GM21423 (cell line): ENCODE data around the gene EFNA2.
"Not testable (repeated sequence)": the region's sequence is repeated elsewhere in the genome, so short reads cannot be mapped to it uniquely, and the experiment has no call there.

Experiments used
- ATAC-seq: cut with Tn5 transposase; IDR thresholded peaks from one replicate; pipeline ENCODE4 v1.9.1; 2021; ENCODE audit warnings: mild to moderate bottlenecking, moderate library complexity; ENCODE audit not compliant: unreplicated experiment

EFNA2 gene

DNA sequence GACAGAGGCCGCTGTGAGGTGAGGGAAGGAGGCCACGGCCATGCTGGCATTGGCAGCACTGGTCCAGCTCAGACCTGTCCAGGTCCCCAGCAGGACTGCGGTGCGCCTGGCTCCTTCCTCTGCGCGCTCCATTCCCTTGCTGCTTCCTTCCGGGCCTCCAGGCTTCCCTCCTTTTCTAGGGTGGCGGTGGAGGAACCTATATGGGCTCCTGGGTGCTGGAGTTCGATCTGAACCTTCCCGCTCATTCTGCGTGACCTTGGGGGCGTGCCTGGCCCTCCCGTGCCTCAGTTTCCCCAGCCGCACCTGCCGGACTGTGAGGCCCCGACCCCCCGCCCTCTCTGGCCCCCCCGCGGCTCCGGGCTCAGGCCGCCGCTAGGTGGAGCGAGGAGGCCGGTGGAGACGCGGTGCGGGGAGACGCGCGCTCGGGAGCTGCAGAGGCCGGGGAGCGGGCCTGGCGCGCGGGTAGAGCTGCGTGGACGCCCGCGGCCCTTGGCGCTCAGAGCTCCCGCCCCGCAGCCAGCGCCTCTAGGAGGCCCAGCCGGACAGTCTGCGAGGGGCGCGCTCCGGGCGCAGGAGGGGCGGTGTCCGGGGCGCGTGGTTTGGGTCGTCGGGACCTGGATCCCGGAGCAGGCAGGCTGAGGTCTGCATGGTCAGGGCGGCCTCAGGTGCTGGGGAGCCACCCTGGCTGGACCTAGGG, 29.9 kb downstream of the EFNA2 start:
- ATAC-seq = no peak

- ATAC-seq = no peak
Measured at GRCh38 chr19:1316466-1316865, 30.8 kb downstream of the EFNA2 start.

DNA sequence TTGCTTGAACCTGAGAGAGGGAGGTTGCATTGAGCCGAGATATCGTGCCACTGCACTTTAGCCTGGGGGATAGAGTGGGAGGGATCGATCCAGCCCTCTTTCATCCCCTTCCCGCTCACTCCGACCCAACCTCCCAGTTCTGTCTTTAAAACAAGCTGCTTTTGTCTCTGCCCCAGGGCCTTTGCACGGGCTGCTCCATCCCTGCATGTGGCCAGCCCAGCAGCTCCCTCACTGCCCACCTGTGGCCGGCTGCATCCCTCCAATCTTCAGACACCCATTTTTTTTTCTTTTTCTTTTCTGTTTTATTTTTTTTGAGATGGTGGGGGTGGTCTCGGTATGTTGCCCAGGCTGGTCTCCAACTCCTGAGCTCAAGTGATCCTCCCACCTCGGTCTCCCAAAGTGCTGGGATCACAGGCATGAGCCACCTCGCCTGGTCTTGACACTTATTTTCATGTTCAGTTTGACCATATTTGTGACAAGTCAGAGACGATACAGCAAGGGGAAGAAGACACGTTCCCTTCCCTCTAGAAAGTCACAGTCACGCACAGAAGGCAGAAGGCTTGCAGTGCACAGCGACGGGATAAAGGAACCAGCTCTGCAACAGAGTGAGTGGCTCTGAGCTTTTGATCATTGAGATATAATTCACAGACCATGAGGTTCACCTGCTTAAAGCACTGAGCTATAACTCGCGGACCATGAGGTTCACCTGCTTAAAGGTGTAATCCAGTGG, 31.8 kb downstream of the EFNA2 start:
- ATAC-seq = no peak

DNA sequence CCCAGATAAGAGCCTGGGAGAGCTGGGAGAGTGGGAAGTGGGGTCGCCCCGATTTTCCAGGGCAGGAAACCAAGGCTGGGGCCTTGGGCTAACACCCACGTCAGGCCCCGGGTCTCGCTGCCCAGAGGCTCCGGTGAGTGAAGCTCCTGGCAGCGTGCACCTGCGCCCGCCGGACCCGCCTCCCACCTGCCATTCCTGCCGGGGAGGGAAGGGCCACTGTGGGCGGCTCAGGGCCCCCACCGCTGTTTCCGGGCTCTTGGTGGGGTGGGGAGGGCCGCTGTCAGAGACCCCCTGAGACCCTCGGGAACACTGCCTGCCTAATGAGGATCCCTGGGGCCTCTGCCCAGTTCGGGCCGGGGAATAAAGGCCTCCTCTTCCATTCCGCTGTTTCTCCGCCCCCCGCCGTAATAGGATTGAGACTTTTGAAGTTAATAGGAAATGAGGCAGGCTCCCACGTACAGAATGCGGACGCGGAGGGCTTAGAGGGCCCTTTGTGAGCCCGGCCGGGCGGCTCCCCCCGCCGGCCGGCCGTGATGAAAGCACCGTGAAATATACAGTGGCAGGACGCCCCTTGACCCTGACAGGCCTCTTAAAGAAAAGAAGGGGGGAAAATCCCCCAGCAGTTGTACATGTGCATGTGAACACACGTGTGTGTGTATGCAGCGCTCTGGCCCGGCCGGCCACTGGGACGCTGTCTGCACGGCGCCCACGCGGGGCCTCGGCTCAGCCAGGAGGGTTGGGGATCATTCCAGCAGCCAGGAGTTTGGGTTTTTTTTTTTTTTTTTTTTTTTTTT, 33.2 kb downstream of the EFNA2 start:
- no peak for ATAC-seq

- not testable (repeated sequence) for ATAC-seq
Measured at GRCh38 chr19:1320282-1320650, 34.6 kb downstream of the EFNA2 start.

- no peak for ATAC-seq
Measured at GRCh38 chr19:1321539-1321938, 35.9 kb downstream of the EFNA2 start.

GRCh38 chr19:1322198-1322981, 36.7 kb downstream of the EFNA2 start:
- ATAC-seq = no peak

GRCh38 chr19:1324249-1324805, 38.7 kb downstream of the EFNA2 start:
- no peak for ATAC-seq

GRCh38 chr19:1324806-1325567, 39.3 kb downstream of the EFNA2 start:
- ATAC-seq = no peak

DNA sequence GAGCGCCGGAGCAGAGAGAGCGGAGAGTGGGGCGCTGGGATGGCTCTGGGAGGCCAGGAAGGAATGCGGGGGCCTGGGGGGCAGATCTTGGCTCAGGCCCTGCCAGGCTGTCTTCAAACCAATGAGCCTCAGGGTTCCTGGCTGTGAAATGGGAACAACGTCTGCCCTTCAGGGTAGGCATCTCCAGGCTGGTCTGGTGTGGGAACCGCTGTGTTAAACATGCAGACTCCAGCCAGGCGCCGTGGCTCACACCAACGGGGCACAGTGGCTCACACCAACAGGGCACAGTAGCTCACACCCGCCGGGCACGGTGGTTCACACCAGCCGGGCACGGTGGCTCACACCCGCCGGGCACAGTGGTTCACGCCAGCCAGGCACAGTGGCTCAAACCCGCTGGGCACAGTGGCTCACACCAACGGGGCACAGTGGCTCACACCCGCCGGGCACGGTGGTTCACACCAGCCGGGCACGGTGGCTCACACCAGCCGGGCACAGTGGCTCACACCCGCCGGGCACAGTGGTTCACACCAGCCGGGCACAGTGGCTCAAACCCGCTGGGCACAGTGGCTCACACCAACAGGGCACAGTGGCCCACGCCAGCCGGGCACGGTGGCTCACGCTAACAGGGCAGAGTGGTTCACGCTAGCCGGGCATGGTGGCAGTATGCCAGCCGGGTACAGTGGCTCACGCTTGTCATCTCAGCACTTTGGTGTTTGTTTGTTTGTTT, 40.1 kb downstream of the EFNA2 start:
- ATAC-seq = no peak

- no peak for ATAC-seq
Measured at GRCh38 chr19:1327125-1327524, 41.5 kb downstream of the EFNA2 start.

GRCh38 chr19:1332208-1332607, 46.5 kb downstream of the EFNA2 start:
- ATAC-seq = not testable (repeated sequence)

DNA sequence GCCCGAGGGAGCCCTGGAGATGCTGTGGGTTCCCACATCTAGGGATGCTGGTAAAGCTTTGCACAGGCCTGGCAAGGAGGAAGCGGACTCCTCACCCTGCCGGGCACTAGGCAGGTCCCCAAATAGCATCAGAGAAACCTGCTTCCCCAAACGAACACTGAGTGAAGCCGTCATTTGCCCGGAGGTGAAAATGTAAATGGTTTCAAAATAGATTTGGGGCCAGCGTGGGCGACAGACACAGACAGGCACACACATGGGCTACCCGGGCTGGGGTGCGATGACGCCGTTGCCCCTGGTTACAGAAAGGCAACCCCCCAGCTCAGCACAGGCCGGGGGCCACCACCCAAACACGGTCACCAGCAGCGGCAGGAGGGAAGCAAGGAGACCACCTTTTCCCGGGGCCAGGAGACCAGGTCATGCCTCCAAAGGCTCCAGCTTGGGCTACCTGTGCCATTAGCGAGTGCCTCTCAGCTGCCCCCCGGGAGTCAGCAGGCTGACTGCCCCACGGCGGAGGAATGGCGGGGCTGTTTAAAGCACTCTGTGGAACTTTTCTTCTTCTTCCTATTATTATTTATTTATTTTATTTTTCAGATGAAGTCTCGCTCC, 50.5 kb downstream of the EFNA2 start:
- ATAC-seq = no peak

DNA sequence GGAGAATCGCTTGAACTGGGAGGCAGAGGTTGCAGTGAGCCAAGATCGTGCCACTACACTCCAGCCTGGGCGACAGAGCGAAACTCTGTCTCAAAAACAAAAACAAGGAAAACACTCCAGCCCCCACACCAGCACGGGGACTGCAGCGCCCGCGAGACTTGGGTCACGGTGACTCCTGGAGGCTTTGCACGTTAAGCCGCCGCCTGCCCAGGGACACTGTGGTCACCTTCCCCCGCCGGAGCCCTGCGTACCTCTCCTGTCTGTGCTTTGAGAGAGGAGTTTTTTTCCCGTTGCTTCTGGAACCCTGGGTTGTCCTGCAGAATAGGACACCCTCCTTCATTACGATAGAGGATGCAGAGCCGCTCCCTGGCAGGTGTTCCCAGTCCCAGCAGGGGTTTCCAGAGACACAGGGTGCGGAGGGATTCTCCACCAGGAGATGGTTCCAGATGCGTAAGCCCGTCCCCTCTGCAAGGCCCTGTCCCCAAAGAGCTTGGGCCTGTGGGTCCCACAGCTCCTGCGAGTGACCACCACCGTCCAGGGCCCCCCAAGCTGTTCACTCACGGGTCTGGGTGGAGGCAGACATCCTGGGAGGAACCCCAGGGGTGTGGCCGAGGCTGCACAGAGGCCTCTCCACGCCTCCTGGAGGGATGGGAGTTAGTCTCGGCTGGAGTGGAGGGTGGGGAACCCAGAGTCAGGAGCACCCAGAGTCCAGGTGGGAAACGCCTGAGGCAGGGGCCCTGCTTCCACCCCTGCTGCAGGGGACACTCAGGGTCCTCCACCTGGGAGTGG, 55.2 kb downstream of the EFNA2 start:
- ATAC-seq = no peak

DNA sequence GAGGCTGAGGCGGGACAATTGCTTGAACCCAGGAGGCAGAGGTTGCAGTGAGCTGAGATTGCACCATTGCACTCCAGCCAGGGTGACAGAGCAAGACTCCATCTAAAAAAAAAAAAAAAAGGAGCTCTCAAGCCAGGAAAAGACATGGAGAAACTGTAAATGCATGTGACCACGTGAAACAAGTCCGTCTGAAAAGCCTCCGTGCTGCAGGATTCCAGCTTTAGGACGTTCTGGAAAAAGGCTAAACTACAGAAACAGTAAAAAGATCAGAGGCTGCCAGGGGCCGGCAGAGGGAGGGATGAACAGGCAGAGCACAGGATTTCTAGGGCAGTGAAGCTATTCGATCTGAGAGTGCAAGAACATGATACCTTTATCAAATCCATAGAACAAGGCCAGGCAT, 57.4 kb downstream of the EFNA2 start:
- ATAC-seq = no peak

DNA sequence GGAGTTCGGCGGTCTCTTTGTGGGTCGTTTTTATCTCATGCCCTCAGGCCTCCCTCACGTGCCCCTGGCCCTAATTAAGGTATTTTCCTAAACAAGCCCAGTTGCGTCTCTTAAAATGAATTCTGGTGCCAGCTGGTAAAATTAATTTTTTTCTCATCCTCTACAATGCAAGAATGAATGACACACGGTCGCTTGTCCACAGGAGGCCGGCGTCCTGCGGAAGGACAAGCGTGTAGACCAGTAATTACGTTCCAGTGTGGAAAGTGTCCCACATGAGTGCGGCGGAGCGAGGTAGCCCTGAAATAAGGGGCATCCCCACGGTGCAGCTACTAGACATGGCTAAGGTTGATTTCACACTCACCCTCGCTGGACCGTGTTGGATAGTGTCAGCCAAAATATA, 63.5 kb downstream of the EFNA2 start:
- no peak for ATAC-seq

- no peak for ATAC-seq
Measured at GRCh38 chr19:1350867-1351266, 65.2 kb downstream of the EFNA2 start.
